IMR-90 (cell line): Measurements from ENCODE around the gene ARPC5L. TPM values are rescaled to one million over a fixed set of nuclear protein-coding genes. Genes with fewer than 3 reads are reported as not detected.

Experiments
- ATAC-seq: fragments of 200-7000 bp; cut with Tn5 transposase; 2 replicates; pipeline ENCODE4 v1.9.1; 2020; ENCODE audit warnings: low read depth, mild to moderate bottlenecking, moderate library complexity
- BruUV-seq: library from RNA; stranded (reverse); fragments of 400-500 nt; replicated peaks from 2 replicates; lab custom pipeline; 2021; lab: Mats Ljungman, UMichigan
- CTCF ChIA-PET: fragments of 300-600 bp; formaldehyde crosslinking; extraction: SDS; loops from one replicate; lab custom pipeline; 2021; ENCODE audit warnings: antibody characterized with exemption; lab: Yijun Ruan, JAX
- POLR2A ChIA-PET: fragments of 300-600 bp; sonication (Branson Sonifier 250); formaldehyde crosslinking; loops from one replicate; lab custom pipeline; 2022; ENCODE audit warnings: antibody characterized with exemption; ENCODE audit not compliant: unreplicated experiment; lab: Charles Lee
- DNase-seq: peaks from one replicate; pipeline ENCODE4 v3.0.0; 2013
- H2AFZ ChIP-seq: replicated peaks from 2 replicates; pipeline ENCODE3; 2013; ENCODE audit warnings: low read length, mild to moderate bottlenecking; ENCODE audit not compliant: poor library complexity
- H2AK5ac ChIP-seq: 2 replicates; pipeline ENCODE4 v1.6.1; 2013; ENCODE audit warnings: low read depth, low read length, inconsistent platforms
- H2AK9ac ChIP-seq: replicated peaks from 2 replicates; pipeline ENCODE3; 2013; ENCODE audit warnings: mild to moderate bottlenecking, low read depth, low read length, moderate library complexity; ENCODE audit not compliant: poor library complexity
- H2BK120ac ChIP-seq: 2 replicates; pipeline ENCODE4 v1.6.1; 2013; ENCODE audit warnings: low read depth, low read length, inconsistent platforms
- H2BK15ac ChIP-seq: 3 replicates; pipeline ENCODE4 v1.6.1; 2013; ENCODE audit warnings: low read depth, low read length, inconsistent platforms
- H2BK20ac ChIP-seq: 2 replicates; pipeline ENCODE4 v1.6.1; 2013; ENCODE audit warnings: low read depth, mild to moderate bottlenecking, inconsistent platforms, low read length, moderate library complexity
- H2BK5ac ChIP-seq: 2 replicates; pipeline ENCODE4 v1.6.1; 2013; ENCODE audit warnings: mild to moderate bottlenecking, low read depth, low read length, inconsistent platforms; ENCODE audit not compliant: poor library complexity, severe bottlenecking
- H3K14ac ChIP-seq: replicated peaks from 2 replicates; pipeline ENCODE4 v1.6.1; 2013; ENCODE audit warnings: low read depth, low read length, inconsistent platforms
- H3K18ac ChIP-seq: 2 replicates; pipeline ENCODE4 v1.6.1; 2013; ENCODE audit warnings: low read depth, low read length, control low read depth
- H3K23ac ChIP-seq: 2 replicates; pipeline ENCODE4 v1.6.1; 2013; ENCODE audit warnings: low read depth, low read length, inconsistent platforms
- H3K27ac ChIP-seq: 2 replicates; pipeline ENCODE4 v1.5.1; 2013; ENCODE audit warnings: mild to moderate bottlenecking, control low read depth, low read length; ENCODE audit not compliant: insufficient read depth
- H3K27me3 ChIP-seq: 2 replicates; pipeline ENCODE4 v1.6.1; 2013; ENCODE audit warnings: low read length; ENCODE audit not compliant: control insufficient read depth, insufficient read depth
- H3K36me3 ChIP-seq: 2 replicates; pipeline ENCODE4 v1.6.1; 2013; ENCODE audit warnings: low read length, mixed read lengths; ENCODE audit not compliant: control insufficient read depth, insufficient read depth
- H3K4ac ChIP-seq: 2 replicates; pipeline ENCODE4 v1.6.1; 2013; ENCODE audit warnings: low read depth, low read length, inconsistent platforms
- H3K4me1 ChIP-seq: 2 replicates; pipeline ENCODE4 v1.6.1; 2013; ENCODE audit warnings: low read length, mixed read lengths; ENCODE audit not compliant: control insufficient read depth, insufficient read depth
- H3K4me2 ChIP-seq: 2 replicates; pipeline ENCODE4 v1.6.1; 2013; ENCODE audit warnings: low read depth, mild to moderate bottlenecking, control low read depth, low read length, moderate library complexity
- H3K4me3 ChIP-seq: 2 replicates; pipeline ENCODE4 v1.5.1; 2013; ENCODE audit warnings: low read depth, mild to moderate bottlenecking, control low read depth, low read length, moderate library complexity; ENCODE audit not compliant: insufficient read depth
- H3K56ac ChIP-seq: 2 replicates; pipeline ENCODE4 v1.6.1; 2013; ENCODE audit warnings: low read length, inconsistent platforms; ENCODE audit not compliant: insufficient read depth; ENCODE audit errors: extremely low read depth
- H3K79me1 ChIP-seq, 2 experiments: 2 replicates each; pipeline ENCODE4 v1.6.1; 2013; ENCODE audit warnings: low read length in 2 of 2, inconsistent platforms in 1 of 2, low read depth in 1 of 2
- H3K9ac ChIP-seq: 2 replicates; pipeline ENCODE4 v1.6.1; 2013; ENCODE audit warnings: low read depth, low read length, control low read depth
- H3K9me1 ChIP-seq: 2 replicates; pipeline ENCODE4 v1.6.1; 2013; ENCODE audit warnings: low read length, inconsistent platforms; ENCODE audit not compliant: insufficient read depth
- H3K9me3 ChIP-seq: 2 replicates; pipeline ENCODE4 v1.6.1; 2013; ENCODE audit warnings: low read length; ENCODE audit not compliant: control insufficient read depth, insufficient read depth
- H4K20me1 ChIP-seq: 2 replicates; pipeline ENCODE4 v1.6.1; 2013; ENCODE audit warnings: low read length, inconsistent platforms; ENCODE audit not compliant: insufficient read depth
- H4K5ac ChIP-seq: 2 replicates; pipeline ENCODE4 v1.6.1; 2013; ENCODE audit warnings: mild to moderate bottlenecking, low read depth, low read length, control low read depth
- H4K8ac ChIP-seq, 2 experiments: 2 replicates each; pipeline ENCODE4 v1.6.1; 2013; ENCODE audit warnings: low read depth in 2 of 2, low read length in 2 of 2, control low read depth in 1 of 2, inconsistent platforms in 1 of 2
- H4K91ac ChIP-seq: 2 replicates; pipeline ENCODE4 v1.6.1; 2013; ENCODE audit warnings: low read depth, low read length, inconsistent platforms; ENCODE audit not compliant: insufficient read depth
- CEBPB ChIP-seq: IDR thresholded peaks from 2 replicates; pipeline ENCODE4 v1.6.1; 2012; ENCODE audit warnings: low read depth, low read length, improper control_type of control experiment
- CHD1 ChIP-seq: IDR thresholded peaks from 2 replicates; pipeline ENCODE4 v1.6.1; 2012; ENCODE audit warnings: low read depth, low read length, improper control_type of control experiment
- FOS ChIP-seq: fragments of 150-350 bp; IDR thresholded peaks from 2 replicates; pipeline ENCODE4 v1.6.1; 2016; ENCODE audit warnings: low read depth, low read length
- MAFK ChIP-seq: IDR thresholded peaks from 2 replicates; pipeline ENCODE4 v1.6.1; 2012; ENCODE audit warnings: low read depth, low read length, improper control_type of control experiment
- MAZ ChIP-seq: IDR thresholded peaks from 2 replicates; pipeline ENCODE4 v1.6.1; 2012; ENCODE audit warnings: low read depth, mild to moderate bottlenecking, low read length, improper control_type of control experiment, moderate library complexity, borderline replicate concordance
- POLR2A ChIP-seq: IDR thresholded peaks from 2 replicates; pipeline ENCODE4 v1.6.1; 2012; ENCODE audit warnings: mild to moderate bottlenecking, low read depth, low read length
- RCOR1 ChIP-seq: IDR thresholded peaks from 2 replicates; pipeline ENCODE4 v1.6.1; 2012; ENCODE audit warnings: mild to moderate bottlenecking, low read length, improper control_type of control experiment; ENCODE audit not compliant: insufficient replicate concordance
- RFX5 ChIP-seq: IDR thresholded peaks from 2 replicates; pipeline ENCODE4 v1.8.0; 2012; ENCODE audit warnings: low read depth, mild to moderate bottlenecking, low read length, moderate library complexity
- SMC3 ChIP-seq: fragments of 150-350 bp; IDR thresholded peaks from 2 replicates; pipeline ENCODE4 v1.6.1; 2016; ENCODE audit warnings: low read depth, mild to moderate bottlenecking, antibody characterized with exemption, low read length, moderate library complexity
- whole genome bisulfite sequencing, 2 experiments: methylation state at CpG; one replicate each; pipeline versions ENCODE4 v1.1.5 to v1.1.7; 2013; ENCODE audit warnings: missing lambda C conversion rate in 2 of 2; ENCODE audit not compliant: insufficient read length in 1 of 2; ENCODE audit errors: extremely low coverage in 2 of 2; 5-methylcytosine and 5-hydroxymethylcytosine counted together
- dilution Hi-C: fragments of 300-500 bp; cut with HindIII; formaldehyde crosslinking; loops from one replicate; pipeline ENCODE4 v1.14.3; 2018; ENCODE audit warnings: low sequenced_read_pairs; ENCODE audit not compliant: unreplicated experiment
- in situ Hi-C: fragments of 300-500 bp; cut with MboI; formaldehyde crosslinking; loops from 3 replicates; pipeline ENCODE4 v1.14.3; 2019; ENCODE audit warnings: low sequenced_read_pairs, inconsistent platforms, mixed read lengths
- intact Hi-C: fragments of 100-400 bp; cut with micrococcal nuclease; formaldehyde crosslinking; loops from 2 replicates; pipeline ENCODE4 v1.10.0; 2022
- polyA plus RNA-seq, 3 experiments: library from polyadenylated mRNA; depleted of rRNA; stranded (reverse); fragments of >200 nt; gene quantifications; 2 replicates each; pipeline ENCODE4 v1.2.3, GENCODE V29; 2012; ENCODE audit warnings: low replicate concordance in 1 of 3
- total RNA-seq: library from RNA; depleted of rRNA; stranded (reverse); fragments of >200 nt; gene quantifications from 2 replicates; pipeline ENCODE4 v1.2.3, GENCODE V29; 2012

ARPC5L gene
- total and polyA plus RNA-seq, 2 of the 4 experiments (the other 2 are of a cell fraction), result 11.1 to 53.8 TPM

- no peaks in the 10 kb centered on the region for H4K20me1 ChIP-seq
- H2AK9ac ChIP-seq, result no peak overlapping the region
- no peak overlapping the region for H3K4me3 ChIP-seq
- H3K4me2 ChIP-seq, result no peak overlapping the region
- no peak overlapping the region for H2BK120ac ChIP-seq
- no peak overlapping the region for H2BK15ac ChIP-seq
- H2AK5ac ChIP-seq, result no peak overlapping the region
- no peak overlapping the region for H4K91ac ChIP-seq
- WGBS, 2 experiments, result 78% methylated on average over 1 of the region's 1 CpG; no CpG with 5 or more reads in 1 of the 2 experiments
- no TSS peak for BruUV-seq
- H3K36me3 ChIP-seq, result peaks cover 33% of the 10 kb centered on the region
- no peak overlapping the region for H3K27ac ChIP-seq
- H3K79me1 ChIP-seq, result 0 out of 4 replicates have a peak, but pooled peaks cover 0 to 3% of the 10 kb centered on the region in 2 experiments
- H3K18ac ChIP-seq, result no peak overlapping the region
- peaks cover 13% of the 10 kb centered on the region for H3K9me1 ChIP-seq
- no peak overlapping the region for H3K23ac ChIP-seq
- in situ Hi-C loops, result loop anchor here (25.0 kb wide), 1 partner anchor 451 kb away; no protein-coding TSS in a partner anchor
- no peaks in the 10 kb centered on the region for H3K4me1 ChIP-seq
- ChIA-PET CTCF (no interaction called here), POLR2A (no interaction called here)
- H2AFZ ChIP-seq, result no peak overlapping the region
- H4K8ac ChIP-seq, result no peak overlapping the region
- no peak overlapping the region for H3K9ac ChIP-seq
- H3K9me3 ChIP-seq, result no peaks in the 10 kb centered on the region
- ATAC-seq, result no peak
- H3K4ac ChIP-seq, result no peak overlapping the region
- no peak for DNase-seq
- no peak overlapping the region for H4K5ac ChIP-seq
- H3K27me3 ChIP-seq, result no peaks in the 10 kb centered on the region
- intact Hi-C loops, result no loop called here
- no peak for TF ChIP-seq CEBPB
- TF ChIP-seq MAFK, result no peak
- no peak for TF ChIP-seq CHD1
- TF ChIP-seq RCOR1, result no peak
- no peak for TF ChIP-seq FOS
- TF ChIP-seq MAZ, result no peak
- no peak for TF ChIP-seq POLR2A
- no peak for TF ChIP-seq RFX5
- no peak for TF ChIP-seq SMC3
- H3K56ac ChIP-seq, result no peak overlapping the region
- H3K14ac ChIP-seq, result no peak overlapping the region
- H2BK5ac ChIP-seq, result no peak overlapping the region
- dilution Hi-C loops, result no loop called here
- no peak overlapping the region for H2BK20ac ChIP-seq
Observed at GRCh38 chr9:124911766-124912165, 49.8 kb downstream of the ARPC5L start.
